K562 (cell line): Measurements from ENCODE around the gene GAA. TPM values are rescaled to one million over a fixed set of nuclear protein-coding genes. Genes with fewer than 3 reads are reported as not detected.

Experiments used
- ATF1 ChIP-seq, 2 experiments: fragments of 450-650 bp in 1 of 2; IDR thresholded peaks; 2 replicates each; pipeline ENCODE4 v1.6.1; 2016; ENCODE audit warnings: missing compliant biosample characterization in 1 of 2, missing genetic modification characterization in 1 of 2
- BRCA1 ChIP-seq, 2 experiments: fragments of 450-650 bp in 1 of 2; sonication (generic) in 1 of 2; formaldehyde crosslinking in 1 of 2; IDR thresholded peaks; 2 replicates each; pipeline versions ENCODE4 v1.5.0 to v1.6.1; 2017 to 2020; ENCODE audit warnings: mild to moderate bottlenecking in 1 of 2, missing genetic modification reagents in 1 of 2
- DMBX1 ChIP-seq: fragments of 250-450 bp; sonication (Bioruptor Pico); IDR thresholded peaks from 2 replicates; pipeline ENCODE4 v1.8.0; 2022; ENCODE audit warnings: inconsistent platforms, mild to moderate bottlenecking, moderate library complexity, borderline replicate concordance
- ID3 ChIP-seq, 2 experiments: fragments of 250-450 bp in 1 of 2; fragments of 450-650 bp in 1 of 2; sonication (Bioruptor Pico) in 1 of 2; IDR thresholded peaks; 2 replicates each; pipeline versions ENCODE4 v1.6.1 to v1.8.0; 2016 to 2021; ENCODE audit warnings: mild to moderate bottlenecking in 2 of 2, moderate library complexity in 2 of 2, missing compliant biosample characterization in 1 of 2, missing genetic modification characterization in 1 of 2
- NCOA6 ChIP-seq: fragments of 450-650 bp; IDR thresholded peaks from 2 replicates; pipeline ENCODE4 v1.6.1; 2017; ENCODE audit warnings: mild to moderate bottlenecking
- RBM14 ChIP-seq: fragments of 200-400 bp; formaldehyde crosslinking; IDR thresholded peaks from 2 replicates; pipeline ENCODE4 v1.6.1; 2018; ENCODE audit warnings: low read depth, mild to moderate bottlenecking, low read length, moderate library complexity, borderline replicate concordance; ENCODE audit not compliant: insufficient read depth
- RBM17 ChIP-seq: fragments of 200-400 bp; formaldehyde crosslinking; IDR thresholded peaks from 2 replicates; pipeline ENCODE4 v1.6.1; 2017; ENCODE audit warnings: low read depth, mild to moderate bottlenecking, low read length, borderline replicate concordance
- RCOR1 ChIP-seq, 2 experiments: IDR thresholded peaks; 2 replicates each; pipeline ENCODE4 v1.6.1; 2012; ENCODE audit warnings: low read depth in 2 of 2, low read length in 2 of 2, borderline replicate concordance in 1 of 2, improper control_type of control experiment in 1 of 2
- SMARCA4 ChIP-seq: fragments of 450-650 bp; IDR thresholded peaks from 2 replicates; pipeline ENCODE4 v1.6.1; 2016
- SNAPC5 ChIP-seq: fragments of 250-450 bp; sonication (Bioruptor Pico); IDR thresholded peaks from 2 replicates; pipeline ENCODE4 v1.8.0; 2021; ENCODE audit warnings: moderate library complexity, mild to moderate bottlenecking, inconsistent platforms
- SREBF1 ChIP-seq: fragments of 150-350 bp; IDR thresholded peaks from 2 replicates; pipeline ENCODE4 v1.6.1; 2014; ENCODE audit warnings: antibody characterized with exemption, low read depth, low read length, borderline replicate concordance
- U2AF1 ChIP-seq: fragments of 200-400 bp; formaldehyde crosslinking; optimal IDR thresholded peaks from 2 replicates; pipeline ENCODE3; 2017; ENCODE audit warnings: mild to moderate bottlenecking, low read depth, low read length, moderate library complexity
- USF1 ChIP-seq: sonication (generic); formaldehyde crosslinking; IDR thresholded peaks from 2 replicates; pipeline ENCODE4 v1.9.0; 2022; ENCODE audit warnings: mild to moderate bottlenecking, missing genetic modification reagents
- ZNF175 ChIP-seq: fragments of 200-800 bp; sonication (Bioruptor generic); IDR thresholded peaks from 2 replicates; pipeline ENCODE4 v1.6.1; 2016; ENCODE audit warnings: low read depth, mild to moderate bottlenecking, missing genetic modification characterization, missing compliant biosample characterization
- ZNF184 ChIP-seq: sonication (generic); formaldehyde crosslinking; IDR thresholded peaks from 2 replicates; pipeline ENCODE4 v1.5.0; 2020; ENCODE audit warnings: missing genetic modification reagents
- ZNF274 ChIP-seq: IDR thresholded peaks from 2 replicates; pipeline ENCODE4 v1.6.1; 2011; ENCODE audit warnings: low read depth, mild to moderate bottlenecking, low read length, moderate library complexity, borderline replicate concordance
- ZNF561 ChIP-seq: fragments of 450-650 bp; formaldehyde crosslinking; conservative IDR thresholded peaks from 2 replicates; pipeline ENCODE4 v1.4.0; 2020; ENCODE audit warnings: mild to moderate bottlenecking, moderate library complexity
- polyA plus RNA-seq, 8 experiments: library from polyadenylated mRNA; depleted of rRNA in 4 of 8; stranded (reverse) in 5 of 8; unstranded in 3 of 8; fragments of >200 nt; fragmentation: Nextera tagmentation in 2 of 8; fragmentation: Illumina TruSeq in 1 of 8; extraction: Ambion mirVana in 2 of 8; extraction: Trizol in 1 of 8; gene quantifications; 2 replicates each; pipeline versions ENCODE4 v1.2.1 to v1.2.3, GENCODE V29; 2011 to 2014; ENCODE audit warnings: inconsistent platforms in 1 of 8, missing spikeins in 1 of 8
- total RNA-seq, 7 experiments: library from RNA; depleted of rRNA in 6 of 7; stranded (reverse); fragments of >200 nt in 6 of 7; fragmentation: Illumina TruSeq in 2 of 7; extraction: Trizol in 2 of 7; gene quantifications; 2 replicates each; pipeline versions ENCODE4 v1.2.1 to v1.2.3, GENCODE V29; 2011 to 2021; ENCODE audit warnings: low replicate concordance in 1 of 7
- TF ChIP-seq, protein P1 (sequence below), 2 experiments: IDR thresholded peaks; 2 replicates each; pipeline ENCODE4 v1.6.1; 2011; ENCODE audit warnings: borderline replicate concordance in 1 of 2, control low read depth in 1 of 2, low read depth in 1 of 2, low read length in 1 of 2, mild to moderate bottlenecking in 1 of 2, mixed read lengths in 1 of 2, moderate library complexity in 1 of 2; ENCODE audit not compliant: insufficient read depth in 1 of 2, insufficient read length in 1 of 2, poor library complexity in 1 of 2, severe bottlenecking in 1 of 2; ENCODE audit errors: extremely low read depth in 1 of 2
- TF ChIP-seq, protein P2 (sequence below), 3 experiments: fragments of 200-800 bp in 1 of 3; fragments of 250-450 bp in 1 of 3; fragments of 450-650 bp in 1 of 3; sonication (Bioruptor Pico) in 1 of 3; sonication (Bioruptor generic) in 1 of 3; formaldehyde crosslinking in 1 of 3; IDR thresholded peaks; 2 replicates each; pipeline versions ENCODE4 v1.6.1 to v1.8.0; 2016 to 2022; ENCODE audit warnings: mild to moderate bottlenecking in 2 of 3, missing genetic modification characterization in 2 of 3, missing compliant biosample characterization in 1 of 3, moderate library complexity in 1 of 3

Gene GAA
- total and polyA plus RNA-seq, 9 of the 15 experiments (the other 6 are each of a cell fraction or from before 2014, with no cell fraction given): 0.15 to 6.4 (median 1.7) TPM

GRCh38 chr17:80147035-80147822 is 45.8 kb downstream of the GAA start, which contains the start of gene EIF4A3 (continued):
- TF ChIP-seq ZNF274 (no peak), DMBX1 (CRISPR knock-in tag) (no peak), ATF1 (CRISPR knock-in tag; IDR thresholded peaks at IDR 0.05) (peak; percentile 48), ATF1 (tag; IDR thresholded peaks at IDR 0.05) (peak; percentile 92), BRCA1 (IDR thresholded peaks at IDR 0.05) (no peak), BRCA1 (CRISPR knock-in tag; IDR thresholded peaks at IDR 0.05) (no peak), ZNF561 (CRISPR knock-in tag) (no peak), SNAPC5 (no peak), NCOA6 (peak; percentile 98), RBM17 (no peak), SREBF1 (no peak), RCOR1 (IDR thresholded peaks at IDR 0.05; ENCODE audit: borderline replicate concordance in 1 of 2, low read depth in 2 of 2, low read length in 2 of 2) (no peak), SMARCA4 (no peak), ID3 (CRISPR knock-in tag; IDR thresholded peaks at IDR 0.05) (no peak), ID3 (tag; IDR thresholded peaks at IDR 0.05) (no peak), RBM14 (no peak), USF1 (CRISPR knock-in tag) (peak; percentile 96), ZNF175 (no peak), ZNF184 (CRISPR knock-in tag) (no peak), U2AF1 (no peak)
- TF ChIP-seq, protein P1, sequence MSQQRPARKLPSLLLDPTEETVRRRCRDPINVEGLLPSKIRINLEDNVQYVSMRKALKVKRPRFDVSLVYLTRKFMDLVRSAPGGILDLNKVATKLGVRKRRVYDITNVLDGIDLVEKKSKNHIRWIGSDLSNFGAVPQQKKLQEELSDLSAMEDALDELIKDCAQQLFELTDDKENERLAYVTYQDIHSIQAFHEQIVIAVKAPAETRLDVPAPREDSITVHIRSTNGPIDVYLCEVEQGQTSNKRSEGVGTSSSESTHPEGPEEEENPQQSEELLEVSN (IDR thresholded peaks at IDR 0.05; ENCODE audit: borderline replicate concordance in 1 of 2, extremely low read depth in 1 of 2, insufficient read depth in 1 of 2, insufficient read length in 1 of 2, low read depth in 1 of 2, low read length in 1 of 2, poor library complexity in 1 of 2, severe bottlenecking in 1 of 2): peak in 1 of 2 experiments; percentile 8
- TF ChIP-seq, protein P2, sequence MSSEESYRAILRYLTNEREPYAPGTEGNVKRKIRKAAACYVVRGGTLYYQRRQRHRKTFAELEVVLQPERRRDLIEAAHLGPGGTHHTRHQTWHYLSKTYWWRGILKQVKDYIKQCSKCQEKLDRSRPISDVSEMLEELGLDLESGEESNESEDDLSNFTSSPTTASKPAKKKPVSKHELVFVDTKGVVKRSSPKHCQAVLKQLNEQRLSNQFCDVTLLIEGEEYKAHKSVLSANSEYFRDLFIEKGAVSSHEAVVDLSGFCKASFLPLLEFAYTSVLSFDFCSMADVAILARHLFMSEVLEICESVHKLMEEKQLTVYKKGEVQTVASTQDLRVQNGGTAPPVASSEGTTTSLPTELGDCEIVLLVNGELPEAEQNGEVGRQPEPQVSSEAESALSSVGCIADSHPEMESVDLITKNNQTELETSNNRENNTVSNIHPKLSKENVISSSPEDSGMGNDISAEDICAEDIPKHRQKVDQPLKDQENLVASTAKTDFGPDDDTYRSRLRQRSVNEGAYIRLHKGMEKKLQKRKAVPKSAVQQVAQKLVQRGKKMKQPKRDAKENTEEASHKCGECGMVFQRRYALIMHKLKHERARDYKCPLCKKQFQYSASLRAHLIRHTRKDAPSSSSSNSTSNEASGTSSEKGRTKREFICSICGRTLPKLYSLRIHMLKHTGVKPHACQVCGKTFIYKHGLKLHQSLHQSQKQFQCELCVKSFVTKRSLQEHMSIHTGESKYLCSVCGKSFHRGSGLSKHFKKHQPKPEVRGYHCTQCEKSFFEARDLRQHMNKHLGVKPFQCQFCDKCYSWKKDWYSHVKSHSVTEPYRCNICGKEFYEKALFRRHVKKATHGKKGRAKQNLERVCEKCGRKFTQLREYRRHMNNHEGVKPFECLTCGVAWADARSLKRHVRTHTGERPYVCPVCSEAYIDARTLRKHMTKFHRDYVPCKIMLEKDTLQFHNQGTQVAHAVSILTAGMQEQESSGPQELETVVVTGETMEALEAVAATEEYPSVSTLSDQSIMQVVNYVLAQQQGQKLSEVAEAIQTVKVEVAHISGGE (CRISPR knock-in tag; IDR thresholded peaks at IDR 0.05): no peak
